Measurements from ENCODE around the gene RPS21. TPM values are rescaled to one million over a fixed set of nuclear protein-coding genes. Genes with fewer than 3 reads are reported as not detected.

Gene RPS21
- total RNA-seq, 1 donor from 2014 or later: 1,629 TPM

GRCh38 chr20:62369815-62370114, 17.1 kb upstream of the RPS21 start:
- H3K4me1 Mint-ChIP-seq: peaks cover 21% of the 10 kb centered on the region
- Histone ChIP-seq H3K4me2 (peak overlapping the region; percentile 95), H3F3A (ENCODE audit: low read depth) (peaks cover 48% of the 10 kb centered on the region), H3K4me1 (peaks cover 45% of the 10 kb centered on the region), H3K9me3 (ENCODE audit: low read depth) (no peaks in the 10 kb centered on the region), H2AFZ (replicated peaks) (no peak overlapping the region), H3K4me3 (no peak overlapping the region), H3K79me2 (ENCODE audit: low read depth) (peaks cover 23% of the 10 kb centered on the region), H4K20me1 (ENCODE audit: low read depth) (peaks cover 19% of the 10 kb centered on the region), H3K9ac (no peak overlapping the region), H3K36me3 (no peaks in the 10 kb centered on the region), H3K27ac (no peak overlapping the region), H3K27me3 (no peaks in the 10 kb centered on the region)
- TF ChIP-seq CTCF (IDR thresholded peaks at IDR 0.05) (no peak), EZH2phosphoT487 (IDR thresholded peaks at IDR 0.05) (no peak), EZH2 (IDR thresholded peaks at IDR 0.05) (no peak)
- peaks cover 9% of the 10 kb centered on the region for H3K27me3 Mint-ChIP-seq (ENCODE audit: insufficient read depth, low read depth)
- no peaks in the 10 kb centered on the region for H3K36me3 Mint-ChIP-seq
- peaks cover 2% of the 10 kb centered on the region for H3K9me3 Mint-ChIP-seq
- peak overlapping the region; percentile 83 for H3K4me3 Mint-ChIP-seq
- DNase-seq (ENCODE audit: low spot score): no peak
- H3K27ac Mint-ChIP-seq: no peak overlapping the region

GRCh38 chr20:62370115-62370806, 16.6 kb upstream of the RPS21 start:
- peaks cover 18% of the 10 kb centered on the region for H3K4me1 Mint-ChIP-seq
- peaks cover 45% of the 10 kb centered on the region for H3F3A ChIP-seq (ENCODE audit: low read depth)
- H3K36me3 Mint-ChIP-seq: no peaks in the 10 kb centered on the region
- no peak overlapping the region for H3K9ac ChIP-seq
- peaks cover 2% of the 10 kb centered on the region for H3K9me3 Mint-ChIP-seq
- no peak for DNase-seq (ENCODE audit: low spot score)
- TF ChIP-seq EZH2 (IDR thresholded peaks at IDR 0.05) (no peak), EZH2phosphoT487 (IDR thresholded peaks at IDR 0.05) (no peak), CTCF (IDR thresholded peaks at IDR 0.05) (no peak)
- H3K27me3 ChIP-seq: no peaks in the 10 kb centered on the region
- peaks cover 9% of the 10 kb centered on the region for H3K27me3 Mint-ChIP-seq (ENCODE audit: insufficient read depth, low read depth)
- no peaks in the 10 kb centered on the region for H3K9me3 ChIP-seq (ENCODE audit: low read depth)
- H3K27ac Mint-ChIP-seq: no peak overlapping the region
- H3K4me1 ChIP-seq: peaks cover 40% of the 10 kb centered on the region
- H3K79me2 ChIP-seq (ENCODE audit: low read depth): peaks cover 18% of the 10 kb centered on the region
- H3K36me3 ChIP-seq: no peaks in the 10 kb centered on the region
- H3K4me3 ChIP-seq: no peak overlapping the region
- H3K27ac ChIP-seq: no peak overlapping the region
- H2AFZ ChIP-seq (replicated peaks): no peak overlapping the region
- peaks cover 14% of the 10 kb centered on the region for H4K20me1 ChIP-seq (ENCODE audit: low read depth)
- no peak overlapping the region for H3K4me3 Mint-ChIP-seq
- peak overlapping the region; percentile 95 for H3K4me2 ChIP-seq

GRCh38 chr20:62370807-62371587, 15.9 kb upstream of the RPS21 start:
- peaks cover 10% of the 10 kb centered on the region for H3K79me2 ChIP-seq (ENCODE audit: low read depth)
- H3K36me3 Mint-ChIP-seq: no peaks in the 10 kb centered on the region
- H3K4me3 ChIP-seq: no peak overlapping the region
- no peaks in the 10 kb centered on the region for H3K9me3 ChIP-seq (ENCODE audit: low read depth)
- H3K4me1 ChIP-seq: peaks cover 36% of the 10 kb centered on the region
- peaks cover 9% of the 10 kb centered on the region for H3K27me3 Mint-ChIP-seq (ENCODE audit: insufficient read depth, low read depth)
- peaks cover 7% of the 10 kb centered on the region for H4K20me1 ChIP-seq (ENCODE audit: low read depth)
- TF ChIP-seq EZH2 (IDR thresholded peaks at IDR 0.05) (no peak), EZH2phosphoT487 (IDR thresholded peaks at IDR 0.05) (no peak), CTCF (IDR thresholded peaks at IDR 0.05) (no peak)
- peaks cover 2% of the 10 kb centered on the region for H3K9me3 Mint-ChIP-seq
- no peaks in the 10 kb centered on the region for H3K36me3 ChIP-seq
- no peak overlapping the region for H3K4me2 ChIP-seq
- H3K4me3 Mint-ChIP-seq: no peak overlapping the region
- H3K27ac Mint-ChIP-seq: no peak overlapping the region
- DNase-seq (ENCODE audit: low spot score): no peak
- no peak overlapping the region for H2AFZ ChIP-seq (replicated peaks)
- no peak overlapping the region for H3K27ac ChIP-seq
- H3K9ac ChIP-seq: no peak overlapping the region
- H3K4me1 Mint-ChIP-seq: peaks cover 16% of the 10 kb centered on the region
- peaks cover 45% of the 10 kb centered on the region for H3F3A ChIP-seq (ENCODE audit: low read depth)
- no peaks in the 10 kb centered on the region for H3K27me3 ChIP-seq
